Hematopoietic multipotent progenitor cell (in vitro differentiated cells): ENCODE results near the gene ATP8B1. TPM values are rescaled to one million over a fixed set of nuclear protein-coding genes. Genes with fewer than 3 reads are reported as not detected.
"Not testable (repeated sequence)": the region's sequence is repeated elsewhere in the genome, so short reads cannot be mapped to it uniquely, and the experiment has no call there.

Source experiments
- DNase-seq, 3 donors: peaks; one replicate each; pipeline ENCODE4 v3.0.0-alpha.2; 2011 to 2015; ENCODE audit warnings: low read depth in 2 of 3, low spot score in 2 of 3
- total RNA-seq: library from RNA; depleted of rRNA; stranded (reverse); fragments of >200 nt; gene quantifications from one replicate; pipeline ENCODE4 v1.2.3, GENCODE V29; 2012

The ATP8B1 gene
- total RNA-seq, 1 donor, result 0.27 TPM

GRCh38 chr18:57677262-57678211 lies 125.6 kb downstream of the ATP8B1 start:
- no peak for DNase-seq

GRCh38 chr18:57674891-57675290 lies 128.2 kb downstream of the ATP8B1 start:
- DNase-seq, result no peak

- DNase-seq, result no peak
Observed at GRCh38 chr18:57670046-57670445, 133.1 kb downstream of the ATP8B1 start.

- no peak for DNase-seq
Observed at GRCh38 chr18:57668021-57668420, 135.1 kb downstream of the ATP8B1 start.

- DNase-seq, result peak in 2 of 3 donors; percentile 10 to 39
Observed at GRCh38 chr18:57666818-57667497, 136.2 kb downstream of the ATP8B1 start.

GRCh38 chr18:57664568-57665165 lies 138.4 kb downstream of the ATP8B1 start:
- no peak for DNase-seq

GRCh38 chr18:57660961-57661360 lies 142.2 kb downstream of the ATP8B1 start:
- DNase-seq, result no peak

GRCh38 chr18:57659460-57660102 lies 143.5 kb downstream of the ATP8B1 start:
- DNase-seq, result peak in 2 of 3 donors; percentile 12 to 35

- DNase-seq, result no peak
Observed at GRCh38 chr18:57657542-57657941, 145.6 kb downstream of the ATP8B1 start.

- no peak for DNase-seq
Observed at GRCh38 chr18:57655740-57656139, 147.4 kb downstream of the ATP8B1 start.

GRCh38 chr18:57651914-57652313 lies 151.2 kb downstream of the ATP8B1 start:
- no peak for DNase-seq

- DNase-seq, result peak in 1 of 3 donors; percentile 30
Observed at GRCh38 chr18:57649556-57650500, 153.3 kb downstream of the ATP8B1 start.

GRCh38 chr18:57648414-57648813 lies 154.7 kb downstream of the ATP8B1 start:
- DNase-seq, result no peak

- peak in 1 of 3 donors; percentile 40 for DNase-seq
Observed at GRCh38 chr18:57644540-57644939, 158.6 kb downstream of the ATP8B1 start.

- DNase-seq, result not testable (repeated sequence)
Observed at GRCh38 chr18:57643726-57644125, 159.4 kb downstream of the ATP8B1 start.

- not testable (repeated sequence) for DNase-seq
Observed at GRCh38 chr18:57642462-57642861, 160.7 kb downstream of the ATP8B1 start.

- no peak for DNase-seq
Observed at GRCh38 chr18:57640749-57641148, 162.4 kb downstream of the ATP8B1 start.

- DNase-seq, result no peak
Observed at GRCh38 chr18:57640236-57640635, 162.9 kb downstream of the ATP8B1 start.

- DNase-seq, result no peak
Observed at GRCh38 chr18:57635003-57635822, 167.9 kb downstream of the ATP8B1 start.
